Colon (tissue), 2 donors: ENCODE results near the gene ANKRD30B.
"Not testable (repeated sequence)": the region's sequence is repeated elsewhere in the genome, so short reads cannot be mapped to it uniquely, and the experiment has no call there.

Experiments used
- FAIRE-seq: peaks from 2 replicates; lab custom pipeline; 2012; peaks lifted over from hg19 to GRCh38; lab: Jason Lieb, UNC
- donor health status: control.
- donor health status: control.

ANKRD30B gene

GRCh38 chr18:14858514-14858913 lies 110.5 kb downstream of the ANKRD30B start:
- not testable (repeated sequence) for FAIRE-seq

- FAIRE-seq, result not testable (repeated sequence)
These were observed 112.0 kb downstream of the ANKRD30B start for GRCh38 chr18:14859995-14860394.

GRCh38 chr18:14866426-14866825 lies 118.5 kb downstream of the ANKRD30B start:
- FAIRE-seq, result not testable (repeated sequence)

- FAIRE-seq, result not testable (repeated sequence)
These were observed 120.0 kb downstream of the ANKRD30B start for GRCh38 chr18:14867988-14868387.

GRCh38 chr18:14868825-14869224 lies 120.9 kb downstream of the ANKRD30B start:
- not testable (repeated sequence) for FAIRE-seq

- FAIRE-seq, result not testable (repeated sequence)
These were observed 130.9 kb downstream of the ANKRD30B start for GRCh38 chr18:14878826-14879225.

GRCh38 chr18:14900435-14900834 lies 152.5 kb downstream of the ANKRD30B start:
- no peak for FAIRE-seq
